Prostate gland (tissue), 2 donors: Measurements from ENCODE around the gene MARK3.

Source experiments
- CTCF ChIP-seq, 4 experiments: fragments of 200-600 bp in 2 of 4; fragments of 450-650 bp in 2 of 4; sonication (generic) in 2 of 4; IDR thresholded peaks; 1 replicate in 3 of 4; 2 replicates in 1 of 4; pipeline ENCODE4 v1.5.1; 2016 to 2019; ENCODE audit warnings: antibody characterized with exemption in 4 of 4, mild to moderate bottlenecking in 2 of 4, moderate library complexity in 2 of 4
- POLR2A ChIP-seq: fragments of 450-650 bp; IDR thresholded peaks from one replicate; pipeline ENCODE4 v1.6.1; 2016; ENCODE audit warnings: antibody characterized with exemption, mild to moderate bottlenecking
- POLR2AphosphoS5 ChIP-seq: sonication (generic); formaldehyde crosslinking; IDR thresholded peaks from one replicate; pipeline ENCODE4 v1.6.1; 2017; ENCODE audit warnings: antibody characterized with exemption

GRCh38 chr14:103449634-103450161 is 64.5 kb downstream of the MARK3 start:
- TF ChIP-seq CTCF (IDR thresholded peaks at IDR 0.05) (no peak), POLR2A (no peak), POLR2AphosphoS5 (no peak)
